H1 (cell line): ENCODE results near the gene PLEKHA3. TPM values are rescaled to one million over a fixed set of nuclear protein-coding genes. Genes with fewer than 3 reads are reported as not detected.

ENCODE experiments used
- polyA plus RNA-seq, 7 experiments: library from polyadenylated mRNA; depleted of rRNA in 3 of 7; stranded (reverse) in 5 of 7; unstranded in 2 of 7; fragments of >200 nt in 5 of 7; fragments of 200-250 nt in 2 of 7; gene quantifications; 1 replicate in 5 of 7; 2 replicates in 1 of 7; 4 replicates in 1 of 7; pipeline versions ENCODE4 v1.2.1 to v1.2.3, GENCODE V29; 2011 to 2013; ENCODE audit warnings: missing spikeins in 2 of 7, mixed read lengths in 2 of 7
- total RNA-seq: library from RNA; stranded (reverse); fragmentation: NEBNext Ultra II Directional; extraction: Animal tissue kit (Norgen Biotek cat#: 25700); gene quantifications from 2 replicates; pipeline ENCODE4 v1.2.1, GENCODE V29; 2021
- TF ChIP-seq, protein P1 (sequence below): IDR thresholded peaks from 2 replicates; pipeline ENCODE4 v1.6.1; 2012; ENCODE audit warnings: inconsistent platforms

The PLEKHA3 gene
- total and polyA plus RNA-seq, 2 of the 8 experiments (the other 6 are each of a cell fraction or from before 2014, with no cell fraction given), result 1.9 to 20.1 TPM

DNA sequence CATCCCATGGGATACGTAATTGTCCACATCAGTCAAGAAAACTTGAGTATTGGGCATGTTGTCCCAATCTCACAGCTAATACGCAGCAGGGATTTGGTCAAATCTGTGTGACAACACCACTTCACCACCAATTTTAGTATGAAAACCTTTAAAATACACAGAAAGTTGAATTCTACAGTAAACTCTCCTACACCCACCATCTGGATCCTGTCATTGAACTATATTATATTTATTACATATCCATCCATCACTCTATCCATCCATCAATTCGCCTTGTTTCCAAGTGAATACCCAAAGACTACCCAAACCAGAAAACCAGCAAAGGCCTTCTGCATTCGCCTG, 1.0 kb upstream of the PLEKHA3 start (continued):
- TF ChIP-seq, protein P1, sequence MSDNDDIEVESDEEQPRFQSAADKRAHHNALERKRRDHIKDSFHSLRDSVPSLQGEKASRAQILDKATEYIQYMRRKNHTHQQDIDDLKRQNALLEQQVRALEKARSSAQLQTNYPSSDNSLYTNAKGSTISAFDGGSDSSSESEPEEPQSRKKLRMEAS, result no peak
